Uterus (tissue), 2 donors: ENCODE data around the gene RBAK.

Experiments
- POLR2A ChIP-seq, 2 donors: fragments of 450-650 bp; IDR thresholded peaks; one replicate each; pipeline ENCODE4 v1.6.1; 2016; ENCODE audit warnings: antibody characterized with exemption in 2 of 2, mild to moderate bottlenecking in 1 of 2, moderate library complexity in 1 of 2
- TF ChIP-seq, protein P1 (sequence below), 4 experiments: fragments of 200-600 bp in 2 of 4; fragments of 450-650 bp in 2 of 4; sonication (generic) in 2 of 4; IDR thresholded peaks; one replicate each; pipeline ENCODE4 v1.5.1; 2016 to 2019; ENCODE audit warnings: antibody characterized with exemption in 4 of 4, mild to moderate bottlenecking in 2 of 4, moderate library complexity in 1 of 4

DNA sequence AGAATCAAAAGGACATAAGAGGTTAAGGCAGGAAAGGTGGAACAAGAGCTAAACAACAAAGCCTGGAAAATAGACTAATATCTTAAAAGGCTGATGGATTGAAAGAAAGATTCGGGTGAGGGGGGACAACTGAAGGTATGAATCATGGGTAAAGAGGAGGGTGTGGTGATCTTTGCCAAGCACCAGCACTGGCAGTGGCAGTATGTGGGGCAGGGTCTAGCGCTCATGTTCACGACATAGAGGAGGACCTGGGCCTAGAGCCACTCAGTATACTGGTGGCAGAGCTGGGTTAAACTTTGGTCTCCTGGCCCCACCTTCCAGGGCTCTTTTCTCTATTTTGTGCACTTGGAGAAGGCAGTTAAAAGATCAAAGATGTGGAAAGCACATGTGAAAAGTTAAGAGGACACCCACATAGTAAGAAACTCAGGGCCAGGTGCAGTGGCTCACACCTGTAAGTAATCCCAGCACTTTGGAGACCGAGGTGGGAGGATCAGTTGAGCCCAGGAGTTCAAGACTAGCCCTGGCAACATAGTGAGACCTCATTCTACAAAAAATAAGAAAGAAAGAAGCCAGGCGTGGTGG, 46.2 kb upstream of the RBAK start:
- TF ChIP-seq, protein P1, sequence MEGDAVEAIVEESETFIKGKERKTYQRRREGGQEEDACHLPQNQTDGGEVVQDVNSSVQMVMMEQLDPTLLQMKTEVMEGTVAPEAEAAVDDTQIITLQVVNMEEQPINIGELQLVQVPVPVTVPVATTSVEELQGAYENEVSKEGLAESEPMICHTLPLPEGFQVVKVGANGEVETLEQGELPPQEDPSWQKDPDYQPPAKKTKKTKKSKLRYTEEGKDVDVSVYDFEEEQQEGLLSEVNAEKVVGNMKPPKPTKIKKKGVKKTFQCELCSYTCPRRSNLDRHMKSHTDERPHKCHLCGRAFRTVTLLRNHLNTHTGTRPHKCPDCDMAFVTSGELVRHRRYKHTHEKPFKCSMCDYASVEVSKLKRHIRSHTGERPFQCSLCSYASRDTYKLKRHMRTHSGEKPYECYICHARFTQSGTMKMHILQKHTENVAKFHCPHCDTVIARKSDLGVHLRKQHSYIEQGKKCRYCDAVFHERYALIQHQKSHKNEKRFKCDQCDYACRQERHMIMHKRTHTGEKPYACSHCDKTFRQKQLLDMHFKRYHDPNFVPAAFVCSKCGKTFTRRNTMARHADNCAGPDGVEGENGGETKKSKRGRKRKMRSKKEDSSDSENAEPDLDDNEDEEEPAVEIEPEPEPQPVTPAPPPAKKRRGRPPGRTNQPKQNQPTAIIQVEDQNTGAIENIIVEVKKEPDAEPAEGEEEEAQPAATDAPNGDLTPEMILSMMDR (IDR thresholded peaks at IDR 0.05): no peak
- no peak for TF ChIP-seq POLR2A (IDR thresholded peaks at IDR 0.05)
